Endodermal cell (in vitro differentiated cells): ENCODE measurements around the gene FBXO21. TPM values are rescaled to one million over a fixed set of nuclear protein-coding genes. Genes with fewer than 3 reads are reported as not detected.

Experiments used
- DNase-seq: peaks from one replicate; pipeline ENCODE4 v3.0.0-alpha.2; 2017
- H3K27ac ChIP-seq: 2 replicates; pipeline ENCODE4 v1.5.1; 2013; ENCODE audit warnings: mild to moderate bottlenecking, low read depth, low read length, moderate library complexity
- H3K27me3 ChIP-seq: 2 replicates; pipeline ENCODE4 v1.6.1; 2013; ENCODE audit warnings: mild to moderate bottlenecking, low read length, moderate library complexity; ENCODE audit not compliant: insufficient read depth, control insufficient read depth, poor library complexity, severe bottlenecking
- H3K36me3 ChIP-seq: 2 replicates; pipeline ENCODE4 v1.7.0; 2013; ENCODE audit warnings: mild to moderate bottlenecking, low read length, moderate library complexity; ENCODE audit not compliant: control insufficient read depth, insufficient read depth
- H3K4me1 ChIP-seq: one replicate; pipeline ENCODE4 v1.7.0; 2013; ENCODE audit warnings: low read length; ENCODE audit not compliant: control insufficient read depth, insufficient read depth
- H3K4me3 ChIP-seq: 2 replicates; pipeline ENCODE4 v1.5.1; 2013; ENCODE audit warnings: mild to moderate bottlenecking, low read length, moderate library complexity
- H3K9ac ChIP-seq: 2 replicates; pipeline ENCODE4 v1.6.1; 2013; ENCODE audit warnings: mild to moderate bottlenecking, low read length, moderate library complexity; ENCODE audit not compliant: poor library complexity, severe bottlenecking; ENCODE audit errors: extremely low read depth
- H3K9me3 ChIP-seq: 2 replicates; pipeline ENCODE4 v1.6.1; 2013; ENCODE audit warnings: mild to moderate bottlenecking, low read length, moderate library complexity; ENCODE audit not compliant: control insufficient read depth
- H3K27ac Mint-ChIP-seq: 2 replicates; pipeline ENCODE4 v1.8.0; 2020; ENCODE audit warnings: mixed read lengths
- H3K27me3 Mint-ChIP-seq: 2 replicates; pipeline ENCODE4 v1.8.0; 2021; ENCODE audit warnings: mild to moderate bottlenecking, mixed read lengths; ENCODE audit not compliant: insufficient read depth
- H3K36me3 Mint-ChIP-seq: 2 replicates; pipeline ENCODE4 v1.8.0; 2020; ENCODE audit warnings: low read depth, mixed read lengths
- H3K4me1 Mint-ChIP-seq: 2 replicates; pipeline ENCODE4 v1.8.0; 2020; ENCODE audit warnings: mixed read lengths
- H3K4me3 Mint-ChIP-seq: 2 replicates; pipeline ENCODE4 v1.8.0; 2020; ENCODE audit warnings: mild to moderate bottlenecking, moderate library complexity, mixed read lengths
- H3K9me3 Mint-ChIP-seq: 2 replicates; pipeline ENCODE4 v1.8.0; 2020; ENCODE audit warnings: mild to moderate bottlenecking, mixed read lengths
- CTCF ChIP-seq: fragments of 200-600 bp; sonication (generic); conservative IDR thresholded peaks from 2 replicates; pipeline ENCODE4 v1.5.0; 2021; ENCODE audit warnings: antibody characterized with exemption, mild to moderate bottlenecking
- WGBS, 2 experiments: methylation state at CpG; one replicate each; pipeline versions ENCODE4 v1.1.5 to v1.1.7; 2013; ENCODE audit warnings: missing lambda C conversion rate in 2 of 2, mixed read lengths in 1 of 2; ENCODE audit not compliant: insufficient coverage in 1 of 2, insufficient read length in 1 of 2; 5-methylcytosine and 5-hydroxymethylcytosine counted together
- total RNA-seq, 2 donors: library from RNA; stranded (reverse); fragmentation: NEBNext Ultra II Directional in 1 of 2; extraction: Animal tissue kit (Norgen Biotek cat#: 25700) in 1 of 2; gene quantifications; 2 replicates in 1 of 2; 3 replicates in 1 of 2; pipeline ENCODE4 v1.2.1, GENCODE V29; 2021

The FBXO21 gene
- total RNA-seq, 2 donors from 2014 or later: 46.5 to 54.6 TPM

- Histone ChIP-seq H3K9ac (no peak overlapping the region), H3K36me3 (no peaks in the 10 kb centered on the region), H3K4me1 (peaks cover 11% of the 10 kb centered on the region), H3K4me3 (no peak overlapping the region), H3K27me3 (peaks cover 20% of the 10 kb centered on the region), H3K9me3 (no peaks in the 10 kb centered on the region), H3K27ac (no peak overlapping the region)
- peak; percentile 75 for DNase-seq
- Mint-ChIP-seq H3K27me3 (peaks cover 18% of the 10 kb centered on the region), H3K27ac (no peak overlapping the region), H3K4me3 (peak overlapping the region; percentile 57), H3K4me1 (peaks cover 37% of the 10 kb centered on the region), H3K36me3 (no peaks in the 10 kb centered on the region), H3K9me3 (peaks cover 3% of the 10 kb centered on the region)
- peak; percentile 61 for TF ChIP-seq CTCF
- WGBS, 2 experiments: 79 to 81% methylated on average over 2 to 5 of the region's 5 CpGs
Measured at GRCh38 chr12:117100251-117100650, 90.0 kb downstream of the FBXO21 start.

GRCh38 chr12:117098361-117099217, 91.7 kb downstream of the FBXO21 start:
- 5 to 7% methylated on average over 47 to 85 of the region's 85 CpGs for WGBS, 2 experiments
- peaks cover 18% of the 10 kb centered on the region for H3K27me3 Mint-ChIP-seq
- peaks cover 20% of the 10 kb centered on the region for H3K27me3 ChIP-seq
- H3K9me3 Mint-ChIP-seq: no peaks in the 10 kb centered on the region
- DNase-seq: peak; percentile 77
- peaks cover 2% of the 10 kb centered on the region for H3K36me3 Mint-ChIP-seq
- H3K4me3 Mint-ChIP-seq: peak overlapping the region; percentile 57
- H3K4me1 ChIP-seq: peaks cover 11% of the 10 kb centered on the region
- H3K27ac ChIP-seq: no peak overlapping the region
- H3K9ac ChIP-seq: peak overlapping the region; percentile 20
- H3K4me1 Mint-ChIP-seq: peaks cover 37% of the 10 kb centered on the region
- no peak for TF ChIP-seq CTCF
- H3K36me3 ChIP-seq: no peaks in the 10 kb centered on the region
- no peaks in the 10 kb centered on the region for H3K9me3 ChIP-seq
- H3K27ac Mint-ChIP-seq: no peak overlapping the region
- H3K4me3 ChIP-seq: peak overlapping the region; percentile 79

- peaks cover 18% of the 10 kb centered on the region for H3K27me3 Mint-ChIP-seq
- H3K36me3 Mint-ChIP-seq: peaks cover 2% of the 10 kb centered on the region
- Histone ChIP-seq H3K9me3 (no peaks in the 10 kb centered on the region), H3K4me1 (peaks cover 11% of the 10 kb centered on the region), H3K27me3 (peaks cover 20% of the 10 kb centered on the region), H3K27ac (no peak overlapping the region), H3K36me3 (no peaks in the 10 kb centered on the region), H3K4me3 (peak overlapping the region; percentile 79), H3K9ac (no peak overlapping the region)
- TF ChIP-seq CTCF: no peak
- no peak for DNase-seq
- 59 to 70% methylated on average over 3 of the region's 3 CpGs for WGBS, 2 experiments
- H3K4me1 Mint-ChIP-seq: peaks cover 37% of the 10 kb centered on the region
- H3K4me3 Mint-ChIP-seq: peak overlapping the region; percentile 57
- H3K27ac Mint-ChIP-seq: no peak overlapping the region
- H3K9me3 Mint-ChIP-seq: no peaks in the 10 kb centered on the region
Measured at GRCh38 chr12:117098024-117098360, 92.3 kb downstream of the FBXO21 start.
